ENCODE data around the gene CALU. TPM values are rescaled to one million over a fixed set of nuclear protein-coding genes. Genes with fewer than 3 reads are reported as not detected.

The CALU gene
- total and polyA plus RNA-seq, 10 of the 15 experiments (the other 5 are each of a cell fraction or from before 2014, with no cell fraction given) = 31.2 to 75.6 (median 42.1) TPM

DNA sequence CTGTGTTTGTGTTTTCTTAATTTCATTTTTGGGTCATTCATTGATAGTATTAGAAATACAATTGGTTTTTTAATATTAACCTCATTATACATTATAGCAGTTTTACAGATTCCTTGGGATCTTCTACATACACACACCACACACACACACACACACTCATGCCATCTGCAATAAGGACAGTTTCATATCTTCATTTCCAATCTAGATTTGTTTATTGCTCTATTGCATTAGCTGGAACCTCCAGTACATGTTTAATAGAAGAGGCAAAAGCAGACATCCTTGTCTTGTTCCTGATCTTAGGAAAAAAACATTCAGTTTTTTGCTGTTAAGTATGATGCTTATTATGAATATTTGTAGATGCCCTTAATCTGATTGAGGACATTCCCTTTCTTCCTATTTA, 17.8 kb upstream of the CALU start:
- FAIRE-seq = no peak
- CTCF ChIA-PET = interaction anchor here (0.7 to 0.8 kb wide), 3 partner anchors 19 to 1137 kb away, joined by 3 to 9 read pairs (median 4); no protein-coding TSS in a partner anchor
- Histone ChIP-seq H3K27me3 (replicated peaks in 1 of 2; ENCODE audit: control insufficient read depth in 2 of 2, insufficient read depth in 2 of 2, low read length in 1 of 2) (no peaks in the 10 kb centered on the region), H3K4me1 (ENCODE audit: control insufficient read depth, insufficient read depth, low read length) (no peaks in the 10 kb centered on the region), H3K9me3 (replicated peaks; ENCODE audit: control insufficient read depth, insufficient read depth, low read length) (no peaks in the 10 kb centered on the region; the same call in 2 of the 3 replicates), H3K4me2 (ENCODE audit: control insufficient read depth, insufficient read depth) (no peak overlapping the region), H3K27ac (ENCODE audit: control insufficient read depth, insufficient read depth) (no peak overlapping the region), H4K20me1 (ENCODE audit: control insufficient read depth, insufficient read depth) (no peaks in the 10 kb centered on the region), H3K79me2 (ENCODE audit: control insufficient read depth, insufficient read depth, low read length) (no peaks in the 10 kb centered on the region), H3K36me3 (ENCODE audit: control insufficient read depth in 2 of 2, insufficient read depth in 2 of 2, low read length in 1 of 2) (no peaks in the 10 kb centered on the region), H3K4me3 (no peak overlapping the region), H2AFZ (ENCODE audit: control insufficient read depth, low read depth, low read length) (no peak overlapping the region), H3K9ac (ENCODE audit: control insufficient read depth, insufficient read depth, low read length) (no peak overlapping the region)
- no peak for ATAC-seq
- no TSS peak for BruUV-seq (replicated peaks)
- RAD21 ChIA-PET (ENCODE audit: unreplicated experiment) = no interaction called here
- no peak for DNase-seq (ENCODE audit: low read depth, low spot score)
- TF ChIP-seq, protein P1, sequence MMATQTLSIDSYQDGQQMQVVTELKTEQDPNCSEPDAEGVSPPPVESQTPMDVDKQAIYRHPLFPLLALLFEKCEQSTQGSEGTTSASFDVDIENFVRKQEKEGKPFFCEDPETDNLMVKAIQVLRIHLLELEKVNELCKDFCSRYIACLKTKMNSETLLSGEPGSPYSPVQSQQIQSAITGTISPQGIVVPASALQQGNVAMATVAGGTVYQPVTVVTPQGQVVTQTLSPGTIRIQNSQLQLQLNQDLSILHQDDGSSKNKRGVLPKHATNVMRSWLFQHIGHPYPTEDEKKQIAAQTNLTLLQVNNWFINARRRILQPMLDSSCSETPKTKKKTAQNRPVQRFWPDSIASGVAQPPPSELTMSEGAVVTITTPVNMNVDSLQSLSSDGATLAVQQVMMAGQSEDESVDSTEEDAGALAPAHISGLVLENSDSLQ (IDR thresholded peaks at IDR 0.05) = no peak
- TF ChIP-seq DPF2 (IDR thresholded peaks at IDR 0.05) = no peak
- TF ChIP-seq, protein P2, sequence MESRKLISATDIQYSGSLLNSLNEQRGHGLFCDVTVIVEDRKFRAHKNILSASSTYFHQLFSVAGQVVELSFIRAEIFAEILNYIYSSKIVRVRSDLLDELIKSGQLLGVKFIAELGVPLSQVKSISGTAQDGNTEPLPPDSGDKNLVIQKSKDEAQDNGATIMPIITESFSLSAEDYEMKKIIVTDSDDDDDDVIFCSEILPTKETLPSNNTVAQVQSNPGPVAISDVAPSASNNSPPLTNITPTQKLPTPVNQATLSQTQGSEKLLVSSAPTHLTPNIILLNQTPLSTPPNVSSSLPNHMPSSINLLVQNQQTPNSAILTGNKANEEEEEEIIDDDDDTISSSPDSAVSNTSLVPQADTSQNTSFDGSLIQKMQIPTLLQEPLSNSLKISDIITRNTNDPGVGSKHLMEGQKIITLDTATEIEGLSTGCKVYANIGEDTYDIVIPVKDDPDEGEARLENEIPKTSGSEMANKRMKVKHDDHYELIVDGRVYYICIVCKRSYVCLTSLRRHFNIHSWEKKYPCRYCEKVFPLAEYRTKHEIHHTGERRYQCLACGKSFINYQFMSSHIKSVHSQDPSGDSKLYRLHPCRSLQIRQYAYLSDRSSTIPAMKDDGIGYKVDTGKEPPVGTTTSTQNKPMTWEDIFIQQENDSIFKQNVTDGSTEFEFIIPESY (IDR thresholded peaks at IDR 0.05) = no peak
- no peak for TF ChIP-seq ATF7 (IDR thresholded peaks at IDR 0.05; ENCODE audit: low read depth)
- TF ChIP-seq STAT1 (conservative IDR thresholded peaks at IDR 0.05) = no peak
- no peak for TF ChIP-seq POLR2AphosphoS5 (IDR thresholded peaks at IDR 0.05; ENCODE audit: low read length)
- TF ChIP-seq TBL1XR1 (IDR thresholded peaks at IDR 0.05; ENCODE audit: low read depth, low read length) = no peak
- TF ChIP-seq EZH2 (IDR thresholded peaks at IDR 0.05; ENCODE audit: borderline replicate concordance, control insufficient read depth, low read depth, low read length) = no peak
- TF ChIP-seq KDM1A (IDR thresholded peaks at IDR 0.05; ENCODE audit: borderline replicate concordance) = no peak
- TF ChIP-seq MXI1 (IDR thresholded peaks at IDR 0.05; ENCODE audit: low read depth, low read length) = no peak
- SMC1A ChIA-PET (ENCODE audit: uncharacterized antibody, unreplicated experiment) = no interaction called here
- POLR2A ChIA-PET = interaction anchor here (0.7 kb wide), 1 partner anchor 59 kb away, joined by 3 read pairs; no protein-coding TSS in a partner anchor
- intact Hi-C loops (cut with micrococcal nuclease; ENCODE audit: unreplicated experiment) (no loop called here), in situ Hi-C loops (cut with MboI) (no loop called here)
